HG02798 (cell line): Measurements from ENCODE around the gene IL15RA.
"Not testable (repeated sequence)": the region's sequence is repeated elsewhere in the genome, so short reads cannot be mapped to it uniquely, and the experiment has no call there.

Source experiments
- ATAC-seq: cut with Tn5 transposase; IDR thresholded peaks from one replicate; pipeline ENCODE4 v1.9.1; 2021; ENCODE audit warnings: mild to moderate bottlenecking; ENCODE audit not compliant: unreplicated experiment, poor library complexity

Gene IL15RA

GRCh38 chr10:5953676-5954075 lies 23.7 kb downstream of the IL15RA start:
- no peak for ATAC-seq

DNA sequence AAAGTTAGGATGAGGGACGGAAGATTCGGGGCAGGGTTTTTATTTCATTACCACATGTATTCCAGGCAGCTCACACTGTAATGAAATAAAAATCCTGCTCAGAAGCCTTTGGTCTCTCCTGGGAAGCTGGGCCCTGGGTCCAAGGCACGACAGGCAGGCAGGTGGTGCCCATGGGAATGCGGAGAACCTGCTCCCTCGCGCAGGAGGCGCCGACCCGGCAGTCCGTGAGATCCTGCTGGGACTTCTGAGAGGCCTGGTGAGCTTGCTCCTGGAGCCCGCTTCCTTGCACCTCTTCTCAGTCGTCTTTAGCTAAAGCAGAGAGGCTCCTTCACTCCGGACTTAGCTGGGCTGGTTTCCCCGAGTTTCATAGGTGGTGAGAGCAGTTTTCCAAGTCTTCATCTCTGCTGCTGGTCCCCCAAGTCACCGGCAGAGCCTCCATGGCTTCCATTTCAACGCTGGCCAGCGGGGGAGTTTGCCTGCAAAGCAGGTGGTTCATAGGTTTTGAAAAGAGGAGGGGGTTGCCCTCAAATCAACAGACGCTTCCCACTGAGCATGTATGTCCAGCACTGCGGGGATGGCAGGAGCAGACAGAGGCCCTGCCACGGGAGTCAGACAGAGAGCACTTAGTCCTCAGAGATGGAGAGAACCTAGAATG lies 24.5 kb downstream of the IL15RA start:
- no peak for ATAC-seq

DNA sequence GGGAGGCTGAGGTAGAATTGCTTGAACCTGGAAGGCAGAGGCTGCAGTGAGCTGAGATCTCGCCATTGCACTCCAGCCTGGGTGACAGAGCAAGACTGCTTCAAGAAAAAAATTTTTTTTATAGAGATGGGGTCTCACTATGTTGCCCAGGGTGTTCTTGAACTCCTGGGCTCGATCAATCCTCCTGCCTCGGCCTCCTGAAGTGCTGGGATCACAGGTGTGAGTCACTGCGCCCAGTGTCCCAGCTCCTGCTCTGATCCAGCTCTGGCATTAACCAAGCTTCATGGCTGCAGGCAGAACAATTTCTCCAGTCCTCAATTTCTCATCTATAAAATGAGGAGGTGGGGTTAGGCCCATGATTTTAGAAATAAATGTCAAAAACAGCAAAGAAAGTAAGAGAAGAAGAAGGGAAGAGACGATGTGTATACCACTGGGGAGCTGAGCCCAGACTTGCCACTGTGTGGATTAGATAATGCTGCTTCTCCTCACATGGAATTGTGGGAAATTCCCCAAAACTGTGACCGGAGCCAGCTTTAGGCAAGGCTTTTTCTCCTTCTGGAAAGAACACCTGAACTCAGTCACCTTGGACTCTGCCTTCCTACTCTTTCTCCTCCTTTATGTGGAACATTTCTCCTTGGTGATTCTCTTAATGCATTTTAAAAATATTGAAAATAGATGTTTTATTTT lies 25.5 kb downstream of the IL15RA start:
- ATAC-seq = no peak

- no peak for ATAC-seq
Measured at GRCh38 chr10:5951167-5951711, 26.1 kb downstream of the IL15RA start.

DNA sequence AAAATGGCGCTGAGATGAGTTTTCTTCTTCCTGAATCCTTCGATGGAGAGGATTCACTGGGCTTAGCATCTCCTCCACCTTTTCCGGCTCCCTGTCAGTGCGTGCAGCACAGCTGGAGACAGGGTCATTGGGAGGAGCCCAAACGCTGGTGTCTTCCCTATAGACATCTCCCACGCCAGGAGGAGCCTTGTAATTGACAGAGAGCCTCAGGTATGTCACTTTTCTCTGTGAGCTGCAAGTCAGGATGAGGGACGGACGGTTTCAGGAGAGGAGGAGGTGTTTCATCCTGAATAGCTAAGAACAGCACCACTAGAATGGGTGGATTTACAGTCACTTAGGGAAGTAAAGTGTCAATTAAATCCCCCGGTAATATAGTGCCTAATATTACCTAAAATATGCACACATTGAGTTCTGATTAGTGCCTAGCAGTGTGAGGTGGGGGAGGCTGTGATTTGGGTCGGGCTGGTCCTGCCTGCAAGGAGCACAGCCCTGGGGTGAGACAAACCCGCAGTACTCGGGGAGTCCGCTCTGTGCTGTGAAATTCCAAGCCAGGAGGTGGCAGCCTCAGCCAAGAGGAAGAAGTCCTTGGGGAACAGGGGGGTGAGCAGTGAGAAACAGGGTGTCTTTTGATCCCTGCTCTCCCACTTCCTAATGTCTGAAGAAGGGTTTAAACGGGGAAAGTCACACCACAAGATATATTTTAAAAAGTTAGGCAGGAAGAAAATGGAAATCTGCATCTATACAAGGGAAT lies 28.2 kb downstream of the IL15RA start:
- no peak for ATAC-seq

DNA sequence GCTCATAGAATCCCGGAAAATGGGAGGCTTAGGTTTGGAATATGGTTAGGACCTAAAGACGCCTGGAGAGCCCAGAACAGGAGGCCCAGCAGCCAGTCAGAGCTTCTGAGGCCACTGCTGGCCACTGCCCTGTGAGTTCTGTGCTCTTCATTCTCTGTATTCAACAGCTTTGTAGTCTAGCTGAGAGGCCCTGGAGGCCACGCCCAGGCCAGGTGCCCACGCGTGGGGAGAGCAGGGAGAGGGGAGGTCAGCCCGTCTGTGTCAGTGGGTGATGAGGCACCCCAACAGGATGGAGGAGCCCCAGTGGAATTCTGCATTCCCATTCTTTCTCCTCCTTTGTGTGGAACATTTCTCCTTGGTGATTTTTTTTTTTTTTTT lies 29.1 kb downstream of the IL15RA start:
- ATAC-seq = no peak

DNA sequence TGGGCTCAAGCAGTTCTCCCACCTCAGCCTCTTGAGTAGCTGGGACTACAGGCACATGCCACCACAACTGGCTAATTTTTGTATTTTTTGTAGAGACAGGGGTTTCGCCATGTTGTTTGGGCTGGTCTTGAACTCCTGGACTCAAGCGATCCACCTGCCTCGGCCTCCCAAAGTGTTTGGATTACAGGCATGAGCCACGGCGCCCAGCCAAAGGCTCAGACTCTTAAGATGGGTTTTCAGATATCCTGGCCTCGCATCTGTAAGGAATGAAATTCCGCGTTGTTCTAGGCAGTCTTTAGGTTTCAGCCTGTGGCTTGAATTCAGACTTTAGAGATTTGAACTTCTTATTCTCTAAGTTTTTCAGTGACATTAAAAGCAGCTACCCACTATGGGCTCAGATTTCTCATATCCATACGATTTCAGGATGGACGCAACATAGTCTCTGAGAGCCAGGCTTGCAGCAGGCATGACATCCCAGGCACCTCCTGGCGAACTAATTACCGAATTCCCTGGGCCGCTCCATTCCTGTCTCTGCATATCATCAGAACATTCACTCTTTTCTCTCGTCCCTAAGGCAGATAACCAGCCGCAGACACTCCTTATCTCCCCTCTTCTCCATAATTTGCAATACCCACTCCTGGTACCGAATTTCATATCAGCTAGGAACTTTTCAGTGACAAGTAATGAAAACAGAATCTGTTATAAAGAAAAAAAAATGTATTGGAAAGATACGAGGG lies 29.7 kb downstream of the IL15RA start:
- no peak for ATAC-seq

GRCh38 chr10:5946786-5947185 lies 30.6 kb downstream of the IL15RA start:
- no peak for ATAC-seq

DNA sequence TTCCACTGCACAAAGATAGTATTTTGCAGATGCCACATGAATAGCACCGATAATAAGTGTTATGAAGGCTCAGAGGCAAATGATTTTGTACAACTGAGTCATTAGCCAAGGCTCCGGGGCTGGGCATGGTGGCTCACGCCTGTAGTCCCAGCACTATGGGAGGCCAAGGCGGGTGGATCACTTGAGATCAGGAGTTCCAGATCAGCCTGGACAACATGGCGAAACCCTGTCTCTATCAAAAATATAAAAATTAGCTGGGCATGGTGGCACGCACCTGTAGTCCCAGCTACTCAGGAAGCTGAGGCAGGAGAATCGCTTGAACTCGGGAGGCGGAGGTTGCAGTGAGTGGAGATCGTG lies 30.9 kb downstream of the IL15RA start:
- not testable (repeated sequence) for ATAC-seq

DNA sequence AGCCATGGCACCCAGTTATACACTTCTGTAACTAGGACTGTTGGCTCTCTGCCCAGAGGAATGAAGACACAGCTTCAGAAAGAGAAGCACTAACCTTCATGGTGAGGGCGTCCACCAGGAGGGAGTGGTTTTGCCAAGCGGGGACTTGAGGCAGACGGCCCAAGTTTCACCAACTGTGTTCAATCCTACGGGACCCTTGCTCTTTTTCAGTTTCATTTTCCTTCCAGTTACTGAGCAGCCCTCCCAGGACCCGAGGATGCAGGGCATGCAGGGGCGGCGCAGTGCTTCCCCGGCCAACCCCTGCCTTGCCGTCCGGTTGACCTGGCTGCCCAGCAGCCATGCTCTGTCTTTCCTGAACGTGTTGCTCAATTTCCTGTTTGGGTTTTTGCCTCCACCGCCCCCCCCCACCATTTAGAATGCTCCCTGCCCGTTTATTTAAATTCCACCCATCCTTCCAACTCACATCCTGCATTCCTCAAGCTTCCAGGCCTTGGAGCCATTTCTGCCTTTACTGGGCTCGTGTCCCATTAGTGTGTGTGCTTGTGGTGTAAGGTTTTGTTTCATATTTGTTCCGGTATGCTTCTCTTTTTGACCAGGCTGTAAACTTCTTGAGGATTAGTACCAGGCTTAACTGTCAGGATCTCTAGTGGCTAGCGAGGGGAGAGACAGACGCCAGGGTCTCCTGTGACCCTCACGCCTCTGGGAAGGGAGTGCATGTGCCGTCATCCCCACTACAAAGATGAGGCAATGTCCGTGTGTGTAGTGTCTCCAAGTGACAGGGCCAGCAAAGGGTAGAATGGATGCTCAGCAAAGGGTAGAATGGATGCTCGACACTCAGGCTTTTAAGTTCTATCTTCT lies 31.6 kb downstream of the IL15RA start:
- no peak for ATAC-seq

DNA sequence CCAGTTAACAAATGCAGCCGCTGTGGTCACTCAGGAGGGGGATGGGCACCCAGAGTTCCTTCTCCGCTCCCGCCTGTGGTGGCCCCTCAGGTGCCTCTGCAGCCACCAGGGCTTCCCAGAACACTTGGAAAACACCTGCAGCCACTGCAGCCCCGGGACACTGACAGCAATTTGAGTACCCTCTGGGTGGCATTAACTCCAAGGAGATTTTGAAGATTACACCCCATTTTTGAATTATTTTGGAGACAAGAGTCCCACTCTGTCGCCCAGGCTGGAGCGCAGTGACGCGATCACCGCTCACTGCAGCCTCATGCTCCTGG lies 32.2 kb downstream of the IL15RA start:
- ATAC-seq = no peak

- ATAC-seq = no peak
Measured at GRCh38 chr10:5944389-5945189, 32.8 kb downstream of the IL15RA start.

- no peak for ATAC-seq
Measured at GRCh38 chr10:5943536-5943935, 33.8 kb downstream of the IL15RA start.

DNA sequence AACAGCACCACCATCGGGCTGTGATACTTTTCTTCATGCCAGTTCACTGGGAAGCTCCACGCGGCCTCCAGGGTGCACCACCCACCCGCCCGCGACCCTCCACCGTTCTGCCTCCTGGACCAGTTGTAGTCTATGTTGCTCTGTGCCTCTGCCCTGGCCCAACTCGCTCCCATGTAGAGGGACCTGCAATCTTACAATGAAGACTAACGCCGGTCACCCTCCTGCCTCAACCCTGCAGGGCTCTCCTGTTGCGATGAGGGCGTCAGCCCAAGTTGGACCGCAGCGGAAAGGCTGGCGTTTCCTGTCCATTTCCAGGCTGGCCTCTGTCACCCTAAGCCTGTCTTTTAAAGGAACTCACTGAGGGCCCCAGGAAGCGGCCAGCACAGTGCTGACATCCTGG lies 34.9 kb downstream of the IL15RA start:
- no peak for ATAC-seq

DNA sequence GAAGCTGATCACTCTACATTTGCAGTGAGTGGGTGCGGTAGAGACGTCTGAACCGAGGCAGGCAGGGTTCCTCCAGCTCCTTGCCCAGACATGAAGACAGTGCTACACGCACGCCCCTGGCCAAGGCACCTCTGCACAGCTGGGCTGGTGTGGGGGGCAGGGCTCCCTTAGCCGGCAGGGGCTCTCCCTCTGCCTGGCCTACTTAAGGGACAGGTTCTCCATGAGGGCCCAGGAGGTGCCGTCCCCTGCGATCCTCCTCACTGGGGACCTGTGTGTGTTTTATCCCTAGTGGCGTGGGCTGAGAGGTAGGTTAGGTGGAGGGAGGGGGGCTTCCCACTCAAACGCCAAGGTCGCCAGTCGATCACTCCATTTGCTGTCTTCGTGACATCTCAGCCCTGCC lies 35.3 kb downstream of the IL15RA start:
- no peak for ATAC-seq

- ATAC-seq = no peak
Measured at GRCh38 chr10:5941579-5941978, 35.8 kb downstream of the IL15RA start.

DNA sequence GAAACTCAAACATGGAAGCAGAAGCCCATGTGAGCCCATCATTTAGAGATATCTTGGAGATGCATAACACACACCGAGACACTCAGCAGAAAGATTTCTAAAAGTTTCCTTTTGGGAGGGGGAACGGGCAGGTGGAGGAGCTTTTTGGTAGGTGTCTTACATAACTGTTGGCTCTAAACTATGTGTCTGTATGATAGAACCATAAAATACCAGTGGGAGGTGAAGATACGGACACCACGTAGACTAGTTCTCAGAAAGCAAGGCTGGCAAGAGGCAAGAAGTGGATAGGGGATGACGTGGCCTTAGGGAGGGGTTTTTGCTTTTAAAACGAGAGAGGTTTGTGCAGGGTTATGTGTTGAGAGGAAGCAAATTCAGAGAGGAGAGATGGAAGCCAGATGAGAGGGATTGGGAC lies 36.5 kb downstream of the IL15RA start:
- no peak for ATAC-seq

- ATAC-seq = no peak
Measured at GRCh38 chr10:5938291-5938690, 39.1 kb downstream of the IL15RA start.

DNA sequence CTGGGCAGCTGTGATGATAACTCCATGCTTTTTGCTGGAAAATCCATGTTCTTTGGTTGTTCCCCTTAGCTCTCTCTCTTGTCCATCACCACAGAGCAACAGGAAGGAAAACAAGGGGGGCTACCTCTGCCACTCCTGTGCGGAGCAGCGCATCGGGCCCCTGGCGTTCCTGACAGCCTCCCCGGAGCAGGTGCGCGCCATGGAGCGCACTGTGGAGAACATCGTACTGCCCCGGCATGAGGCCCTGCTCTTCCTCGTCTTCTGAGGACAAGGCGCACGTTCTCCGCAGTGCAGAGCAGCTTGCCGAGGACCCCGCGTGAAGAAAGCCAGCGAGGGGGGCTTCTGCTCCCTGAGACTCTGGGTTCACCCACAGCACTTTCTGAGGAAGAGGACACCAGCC lies 40.3 kb downstream of the IL15RA start:
- ATAC-seq = no peak
